ENCODE measurements around the gene HPS3. TPM values are rescaled to one million over a fixed set of nuclear protein-coding genes. Genes with fewer than 3 reads are reported as not detected.
"Not testable (repeated sequence)": the region's sequence is repeated elsewhere in the genome, so short reads cannot be mapped to it uniquely, and the experiment has no call there.

HPS3 gene
- total and polyA plus RNA-seq, 2 donors: 12.7 to 30.5 TPM

GRCh38 chr3:149215515-149215914 lies 86.1 kb downstream of the HPS3 start:
- 78% methylated on average over 2 of the region's 2 CpGs for WGBS
- Histone ChIP-seq H3K27ac (ENCODE audit: low read depth) (no peak overlapping the region), H3K36me3 (ENCODE audit: insufficient read depth) (no peaks in the 10 kb centered on the region), H3K4me3 (ENCODE audit: low read depth, low read length) (no peak overlapping the region), H3K4me1 (ENCODE audit: insufficient read depth) (no peaks in the 10 kb centered on the region)
- DNase-seq (ENCODE audit: extremely low spot score): no peak

DNA sequence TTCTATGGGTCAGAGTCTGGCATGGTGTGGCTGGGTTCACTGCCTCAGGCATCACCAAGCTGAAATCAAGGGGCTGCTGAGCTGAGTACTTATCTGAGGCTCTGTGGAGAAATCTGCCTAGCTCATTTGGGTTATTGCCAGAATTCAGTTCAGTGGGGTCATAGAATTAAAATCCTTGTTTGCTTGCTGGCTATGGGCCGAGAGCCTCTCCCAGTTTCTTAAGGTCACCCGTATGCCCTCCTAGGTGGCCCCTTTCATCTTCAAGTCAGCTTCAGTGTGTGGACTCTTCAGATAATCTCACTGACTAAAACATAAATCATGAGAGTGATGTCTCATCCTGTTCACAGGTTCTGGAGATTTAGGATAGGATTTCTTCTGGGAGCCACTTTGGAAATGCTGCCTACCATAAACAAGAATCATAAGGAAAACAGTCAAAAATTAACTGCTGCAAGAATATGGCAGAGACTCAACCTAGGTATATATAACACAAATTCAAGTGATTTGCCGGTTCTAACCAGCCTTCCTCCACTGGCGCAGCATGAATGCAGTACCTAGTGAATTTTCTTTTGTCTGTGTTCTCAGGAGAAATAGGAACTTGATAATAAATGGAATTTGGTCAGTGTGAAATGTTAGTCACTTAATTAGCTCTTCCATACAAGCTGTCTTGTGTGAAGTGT lies 86.9 kb downstream of the HPS3 start:
- Histone ChIP-seq H3K27ac (ENCODE audit: low read depth) (no peak overlapping the region), H3K36me3 (ENCODE audit: insufficient read depth) (no peaks in the 10 kb centered on the region), H3K4me3 (ENCODE audit: low read depth, low read length) (no peak overlapping the region), H3K4me1 (ENCODE audit: insufficient read depth) (no peaks in the 10 kb centered on the region)
- no peak for DNase-seq (ENCODE audit: extremely low spot score)
- 63% methylated on average over 4 of the region's 4 CpGs for WGBS

GRCh38 chr3:149217347-149217746 lies 87.9 kb downstream of the HPS3 start:
- WGBS: 89% methylated on average over 5 of the region's 5 CpGs
- Histone ChIP-seq H3K4me3 (ENCODE audit: low read depth, low read length) (no peak overlapping the region), H3K4me1 (ENCODE audit: insufficient read depth) (no peaks in the 10 kb centered on the region)

GRCh38 chr3:149219380-149220121 lies 90.1 kb downstream of the HPS3 start:
- not testable (repeated sequence) for DNase-seq (ENCODE audit: extremely low spot score); H3K27ac ChIP-seq (ENCODE audit: low read depth); H3K4me1 ChIP-seq (ENCODE audit: insufficient read depth); H3K36me3 ChIP-seq (ENCODE audit: insufficient read depth); H3K4me3 ChIP-seq (ENCODE audit: low read depth, low read length)
- 94% methylated on average over 1 of the region's 1 CpG for WGBS

More at GRCh38 chr3:149217347-149217746, 87.9 kb downstream of the HPS3 start:
- no peaks in the 10 kb centered on the region for H3K36me3 ChIP-seq (ENCODE audit: insufficient read depth)
- no peak for DNase-seq (ENCODE audit: extremely low spot score)
- no peak overlapping the region for H3K27ac ChIP-seq (ENCODE audit: low read depth)

DNA sequence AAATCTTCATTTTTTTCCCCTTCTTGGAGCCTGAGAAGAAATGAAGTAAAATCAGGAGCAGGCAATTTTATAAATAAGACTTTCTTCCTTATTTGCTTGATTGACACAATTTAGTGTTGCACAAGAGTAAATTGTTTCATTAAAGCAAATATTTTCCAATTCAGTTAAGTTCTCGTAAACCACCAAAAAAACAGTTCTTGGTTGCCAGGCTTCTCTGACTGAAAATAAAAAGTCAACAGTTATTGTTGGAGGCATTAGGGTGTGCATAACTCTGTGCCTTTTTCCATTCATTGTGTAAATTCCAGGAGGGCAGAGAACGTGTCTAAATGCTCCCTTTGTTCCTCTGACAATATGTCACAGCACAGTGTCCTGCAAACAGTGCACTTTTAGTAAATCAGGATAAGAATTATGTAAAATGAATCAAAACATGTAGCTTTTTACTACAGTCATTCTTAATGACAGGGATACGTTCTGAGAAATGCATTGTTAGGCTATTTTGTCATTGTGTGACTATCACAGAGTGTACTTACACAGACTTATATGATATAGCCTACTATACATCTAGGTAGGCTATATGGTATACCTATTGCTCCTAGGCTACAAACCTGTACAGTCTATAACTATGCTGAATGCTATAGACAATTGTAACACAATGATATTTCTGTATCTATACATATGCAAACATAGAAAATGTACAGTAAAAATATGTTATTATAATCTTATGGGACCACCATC lies 92.5 kb downstream of the HPS3 start, which contains the start of gene CP:
TSS of gene CP (minus strand) at position 47 of the 735 bp plus-strand sequence. CDS start at position 10, 37 bp downstream.
- WGBS: 47% methylated on average over 3 of the region's 3 CpGs
- H3K36me3 ChIP-seq (ENCODE audit: insufficient read depth): no peaks in the 10 kb centered on the region
- H3K27ac ChIP-seq (ENCODE audit: low read depth): no peak within 1 kb of the TSS
- H3K4me1 ChIP-seq (ENCODE audit: insufficient read depth): no peaks in the 10 kb centered on the region
- DNase-seq (ENCODE audit: extremely low spot score): no peak
- no peak within 1 kb of the TSS for H3K4me3 ChIP-seq (ENCODE audit: low read depth, low read length)

Small RNA genes within 50 kb of the gene (small RNA-seq; reads per million reads assigned to genes)
- gene RF00019: not detected

Other genes with a start within 250 kb of the HPS3 start
- 33.2 TPM for gene GYG1, start 138.1 kb upstream of the HPS3 start, total RNA-seq
- 214 TPM for gene GYG1, start 138.1 kb upstream of the HPS3 start, polyA plus RNA-seq
- gene HLTF, start 43.1 kb upstream of the HPS3 start, total RNA-seq: 72.7 TPM
- gene HLTF, start 43.1 kb upstream of the HPS3 start, polyA plus RNA-seq: 13.5 TPM
- gene CP, start 92.2 kb downstream of the HPS3 start, total RNA-seq: 1.9 TPM
- 12.7 TPM for gene CP, start 92.2 kb downstream of the HPS3 start, polyA plus RNA-seq
- 33.4 TPM for gene TM4SF18, start 204.0 kb downstream of the HPS3 start, total RNA-seq
- gene TM4SF18, start 204.0 kb downstream of the HPS3 start, polyA plus RNA-seq: 3.2 TPM
- gene TM4SF1, start 248.0 kb downstream of the HPS3 start, total RNA-seq: 124 TPM
- 64.8 TPM for gene TM4SF1, start 248.0 kb downstream of the HPS3 start, polyA plus RNA-seq